GM13977 (cell line): ENCODE measurements around the gene TNC.

Experiments
- DNase-seq: peaks from one replicate; pipeline ENCODE4 v3.0.0; 2012; ENCODE audit warnings: low spot score
- in situ Hi-C: fragments of 300-500 bp; cut with MboI; formaldehyde crosslinking; loops from one replicate; pipeline ENCODE4 v1.12.0; 2022; ENCODE audit warnings: low sequenced_read_pairs, low pct_unique_long_range_greater_than_20kb, mixed read lengths, inconsistent platforms; ENCODE audit not compliant: unreplicated experiment
- TF ChIP-seq, protein P1 (sequence below): IDR thresholded peaks from 2 replicates; pipeline ENCODE4 v1.5.1; 2012; ENCODE audit warnings: mild to moderate bottlenecking, control low read depth; ENCODE audit not compliant: insufficient read depth; ENCODE audit errors: extremely low read depth, missing control alignments

Gene TNC

DNA sequence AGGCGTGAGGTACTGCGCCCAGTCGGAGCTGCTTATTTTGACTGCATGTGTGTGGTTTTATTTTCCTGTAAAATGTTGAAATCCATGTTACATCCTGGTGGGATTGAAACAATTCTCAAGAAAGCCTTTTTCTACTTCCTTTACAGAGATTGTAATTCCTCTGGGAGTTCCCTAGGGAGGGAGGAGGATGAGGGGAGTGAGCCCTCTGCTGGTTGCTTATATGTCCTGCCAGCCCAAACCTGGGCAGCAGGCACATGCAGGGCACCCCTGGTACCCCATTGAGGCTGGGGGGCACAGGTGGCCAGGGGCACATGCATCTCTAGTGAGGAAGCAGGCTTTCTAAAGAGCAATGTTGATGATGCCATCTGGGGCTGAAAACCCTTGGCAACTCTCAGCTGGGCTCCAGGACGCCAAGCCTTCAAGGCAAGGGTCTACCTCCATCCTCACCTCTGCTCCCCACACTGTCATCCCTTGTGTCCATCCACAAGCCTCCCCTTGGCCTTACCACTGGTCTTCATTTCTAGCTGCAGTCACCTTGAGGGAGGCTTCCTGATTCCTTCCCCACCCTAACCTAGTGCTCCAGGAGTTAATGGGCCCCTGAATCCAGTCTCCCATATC is 102.8 kb downstream of the TNC start:
- in situ Hi-C loops: loop anchor here (25.0 kb wide), 1 partner anchor 603 kb away; no protein-coding TSS in a partner anchor
- no peak for DNase-seq
- TF ChIP-seq, protein P1, sequence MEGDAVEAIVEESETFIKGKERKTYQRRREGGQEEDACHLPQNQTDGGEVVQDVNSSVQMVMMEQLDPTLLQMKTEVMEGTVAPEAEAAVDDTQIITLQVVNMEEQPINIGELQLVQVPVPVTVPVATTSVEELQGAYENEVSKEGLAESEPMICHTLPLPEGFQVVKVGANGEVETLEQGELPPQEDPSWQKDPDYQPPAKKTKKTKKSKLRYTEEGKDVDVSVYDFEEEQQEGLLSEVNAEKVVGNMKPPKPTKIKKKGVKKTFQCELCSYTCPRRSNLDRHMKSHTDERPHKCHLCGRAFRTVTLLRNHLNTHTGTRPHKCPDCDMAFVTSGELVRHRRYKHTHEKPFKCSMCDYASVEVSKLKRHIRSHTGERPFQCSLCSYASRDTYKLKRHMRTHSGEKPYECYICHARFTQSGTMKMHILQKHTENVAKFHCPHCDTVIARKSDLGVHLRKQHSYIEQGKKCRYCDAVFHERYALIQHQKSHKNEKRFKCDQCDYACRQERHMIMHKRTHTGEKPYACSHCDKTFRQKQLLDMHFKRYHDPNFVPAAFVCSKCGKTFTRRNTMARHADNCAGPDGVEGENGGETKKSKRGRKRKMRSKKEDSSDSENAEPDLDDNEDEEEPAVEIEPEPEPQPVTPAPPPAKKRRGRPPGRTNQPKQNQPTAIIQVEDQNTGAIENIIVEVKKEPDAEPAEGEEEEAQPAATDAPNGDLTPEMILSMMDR: peak; percentile 59

DNA sequence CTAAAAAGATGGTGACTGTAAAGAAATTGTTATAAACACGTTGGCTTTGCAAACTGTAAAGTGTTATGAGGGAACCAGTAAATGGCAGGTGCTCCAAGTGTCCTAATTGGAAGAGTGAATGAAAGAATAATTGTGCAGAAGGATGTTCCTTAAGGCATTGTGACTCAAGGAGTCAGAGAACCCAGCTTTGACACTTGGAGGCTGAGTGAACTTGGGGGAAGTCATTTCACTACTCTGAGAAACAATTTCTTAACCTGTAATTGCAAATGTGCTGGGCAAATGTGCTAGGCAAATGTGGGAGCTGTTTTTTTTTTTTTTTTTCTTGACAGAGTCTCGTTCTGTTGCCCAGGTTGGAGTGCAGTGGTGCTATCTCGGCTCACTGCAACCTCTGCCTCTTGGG is 103.5 kb downstream of the TNC start:
- no peak for DNase-seq
- in situ Hi-C loops: loop anchor here (5.0 to 25.0 kb wide), 2 partner anchors 337 to 602 kb away; no protein-coding TSS in a partner anchor
- TF ChIP-seq, protein P1: no peak

DNA sequence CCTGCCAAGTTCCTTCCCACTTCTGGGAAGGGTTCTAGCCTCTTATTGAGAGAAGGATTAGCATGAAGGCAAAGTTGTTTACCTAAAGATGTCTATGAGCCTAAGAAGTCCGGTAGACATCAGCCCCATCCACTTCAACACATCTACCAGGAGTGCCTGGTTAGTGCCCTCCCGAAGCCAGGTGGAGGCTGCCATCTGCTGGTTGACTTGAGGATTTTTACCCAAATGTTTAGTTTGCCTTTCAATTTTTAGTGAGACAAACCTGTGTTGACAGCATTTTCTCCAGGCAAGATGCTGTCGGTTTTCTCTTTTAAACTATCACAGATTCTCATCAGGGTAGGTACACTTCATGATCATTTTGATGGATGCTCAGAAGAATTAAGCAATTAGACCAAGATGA is 104.0 kb downstream of the TNC start:
- TF ChIP-seq, protein P1: peak; percentile 60
- in situ Hi-C loops: loop anchor here (5.0 to 25.0 kb wide), 2 partner anchors 337 to 602 kb away; no protein-coding TSS in a partner anchor
- peak; percentile 64 for DNase-seq

DNA sequence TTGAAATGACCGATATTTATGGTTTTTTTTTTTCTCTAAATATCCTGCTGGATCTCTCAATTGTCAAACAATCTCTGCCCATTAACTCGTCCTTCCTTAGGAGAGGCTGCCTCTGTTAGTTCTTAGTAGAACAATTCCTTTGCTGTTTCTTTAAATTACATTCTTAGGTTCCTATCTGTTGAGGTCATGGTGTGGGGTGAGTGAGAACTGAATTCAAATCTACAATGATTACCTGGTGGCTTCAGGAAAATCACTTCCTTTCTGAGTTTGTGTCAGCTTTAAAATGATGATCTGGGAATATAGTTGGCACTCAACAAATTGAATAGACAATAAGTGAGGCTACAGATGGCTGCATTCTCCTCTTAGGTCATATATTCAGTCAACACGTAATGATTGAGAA is 105.5 kb downstream of the TNC start:
- no peak for DNase-seq
- TF ChIP-seq, protein P1: no peak
- in situ Hi-C loops: loop anchor here (5.0 to 25.0 kb wide), 2 partner anchors 335 to 600 kb away; no protein-coding TSS in a partner anchor

DNA sequence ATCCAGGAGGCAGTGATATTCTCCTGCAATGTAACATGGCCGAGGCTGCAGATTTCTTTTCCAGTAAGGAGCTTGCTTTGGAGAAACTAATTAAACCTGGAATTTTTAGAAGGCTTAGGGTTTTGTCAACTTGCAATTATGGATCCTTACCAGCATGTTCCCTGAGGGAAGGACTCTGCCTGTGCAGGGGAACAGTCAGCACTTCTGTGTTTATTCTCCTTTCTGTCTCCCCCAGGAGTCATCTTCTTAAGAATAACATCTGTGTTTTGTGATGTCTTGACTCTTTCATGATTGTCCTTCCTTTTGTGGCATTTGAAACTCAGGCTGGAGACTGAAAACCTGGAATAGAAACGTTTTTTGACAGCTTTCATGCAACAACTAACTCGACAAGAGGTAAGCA is 107.1 kb downstream of the TNC start:
- no peak for DNase-seq
- TF ChIP-seq, protein P1: no peak
- in situ Hi-C loops: loop anchor here (5.0 to 25.0 kb wide), 2 partner anchors 334 to 599 kb away; no protein-coding TSS in a partner anchor

DNA sequence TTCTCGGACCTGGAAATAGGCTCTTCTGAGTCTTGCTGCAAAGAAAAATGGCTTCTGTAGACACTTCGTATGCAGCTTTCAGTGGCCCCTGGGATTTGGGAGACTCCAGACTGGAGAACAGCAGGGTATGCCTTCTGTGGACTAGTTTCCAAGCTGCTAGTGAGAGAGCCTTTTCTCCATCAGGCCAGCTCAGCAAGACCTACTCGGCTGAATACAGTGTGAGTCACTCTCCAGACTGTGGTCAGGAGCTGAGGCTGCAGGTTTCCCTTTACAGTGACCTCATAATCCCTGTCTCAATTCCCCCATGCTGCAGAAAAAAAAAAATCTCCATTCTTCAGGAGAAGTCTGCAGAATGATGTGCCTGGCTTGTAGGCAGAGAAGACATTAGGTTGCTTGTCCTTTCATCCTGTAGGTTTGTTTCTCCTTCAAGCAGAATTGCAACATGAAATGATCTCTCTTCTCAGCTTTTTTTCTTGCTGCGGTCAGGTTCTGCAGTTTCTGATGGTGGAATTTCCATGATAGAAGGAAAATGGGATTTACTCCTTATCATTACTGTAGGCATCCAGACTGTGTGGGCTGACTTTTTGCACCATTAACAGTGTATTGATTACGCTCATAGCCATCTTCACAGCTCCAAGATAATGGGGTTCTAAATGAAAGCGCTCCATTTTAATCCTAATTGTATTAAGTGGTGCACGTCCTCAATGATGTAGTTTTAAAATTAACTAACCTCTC is 109.3 kb downstream of the TNC start:
- TF ChIP-seq, protein P1: no peak
- no peak for DNase-seq
- in situ Hi-C loops: loop anchor here (25.0 kb wide), 1 partner anchor 596 kb away; no protein-coding TSS in a partner anchor
